Measurements from ENCODE around the gene SCN10A. TPM values are rescaled to one million over a fixed set of nuclear protein-coding genes. Genes with fewer than 3 reads are reported as not detected.

The SCN10A gene
- total RNA-seq, 4 donors from 2014 or later: not detected

DNA sequence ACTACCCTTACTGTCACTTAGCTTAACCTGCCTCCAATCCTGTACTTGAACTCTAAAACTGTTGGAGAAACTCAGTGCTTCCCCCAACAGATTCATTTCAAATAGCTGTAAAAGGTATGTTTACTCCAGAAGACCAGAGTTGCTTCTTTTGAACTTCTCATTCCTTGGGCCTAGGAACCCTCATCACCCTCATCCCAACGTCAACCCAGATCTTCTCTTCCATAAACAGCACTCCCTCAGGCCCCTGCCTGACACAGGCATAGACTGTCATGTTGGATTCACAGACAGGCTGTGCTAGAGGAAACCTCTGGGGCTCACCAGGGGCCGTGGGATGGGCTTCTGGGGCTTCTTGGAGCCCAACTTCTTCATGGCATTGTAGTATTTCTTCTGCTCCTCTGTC is 109.1 kb downstream of the SCN10A start:
- 45 to 80% methylated on average over 1 to 2 of the region's 2 CpGs for WGBS, 2 donors (ENCODE audit: low coverage in 1 of 2)
- Histone ChIP-seq H3K36me3 (no peaks in the 10 kb centered on the region), H3K9me3 (no peaks in the 10 kb centered on the region), H3K27me3 (no peaks in the 10 kb centered on the region), H3K4me1 (no peaks in the 10 kb centered on the region), H3K27ac (no peak overlapping the region), H3K4me3 (no peak overlapping the region)
- in situ Hi-C loops (cut with MboI; ENCODE audit: low pct_ligation_motif_present in 1 of 4, low pct_unique_long_range_greater_than_20kb in 1 of 4, low sequenced_read_pairs in 3 of 4): no loop called here
- no peak for DNase-seq
- intact Hi-C loops (cut with DNase I; ENCODE audit: low total_unique reads): no loop called here
- TF ChIP-seq POLR2A (IDR thresholded peaks at IDR 0.05) (no peak), EP300 (IDR thresholded peaks at IDR 0.05; ENCODE audit: low read depth) (no peak), POLR2AphosphoS5 (IDR thresholded peaks at IDR 0.05) (no peak)
- TF ChIP-seq, protein P1, sequence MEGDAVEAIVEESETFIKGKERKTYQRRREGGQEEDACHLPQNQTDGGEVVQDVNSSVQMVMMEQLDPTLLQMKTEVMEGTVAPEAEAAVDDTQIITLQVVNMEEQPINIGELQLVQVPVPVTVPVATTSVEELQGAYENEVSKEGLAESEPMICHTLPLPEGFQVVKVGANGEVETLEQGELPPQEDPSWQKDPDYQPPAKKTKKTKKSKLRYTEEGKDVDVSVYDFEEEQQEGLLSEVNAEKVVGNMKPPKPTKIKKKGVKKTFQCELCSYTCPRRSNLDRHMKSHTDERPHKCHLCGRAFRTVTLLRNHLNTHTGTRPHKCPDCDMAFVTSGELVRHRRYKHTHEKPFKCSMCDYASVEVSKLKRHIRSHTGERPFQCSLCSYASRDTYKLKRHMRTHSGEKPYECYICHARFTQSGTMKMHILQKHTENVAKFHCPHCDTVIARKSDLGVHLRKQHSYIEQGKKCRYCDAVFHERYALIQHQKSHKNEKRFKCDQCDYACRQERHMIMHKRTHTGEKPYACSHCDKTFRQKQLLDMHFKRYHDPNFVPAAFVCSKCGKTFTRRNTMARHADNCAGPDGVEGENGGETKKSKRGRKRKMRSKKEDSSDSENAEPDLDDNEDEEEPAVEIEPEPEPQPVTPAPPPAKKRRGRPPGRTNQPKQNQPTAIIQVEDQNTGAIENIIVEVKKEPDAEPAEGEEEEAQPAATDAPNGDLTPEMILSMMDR (IDR thresholded peaks at IDR 0.05): no peak

DNA sequence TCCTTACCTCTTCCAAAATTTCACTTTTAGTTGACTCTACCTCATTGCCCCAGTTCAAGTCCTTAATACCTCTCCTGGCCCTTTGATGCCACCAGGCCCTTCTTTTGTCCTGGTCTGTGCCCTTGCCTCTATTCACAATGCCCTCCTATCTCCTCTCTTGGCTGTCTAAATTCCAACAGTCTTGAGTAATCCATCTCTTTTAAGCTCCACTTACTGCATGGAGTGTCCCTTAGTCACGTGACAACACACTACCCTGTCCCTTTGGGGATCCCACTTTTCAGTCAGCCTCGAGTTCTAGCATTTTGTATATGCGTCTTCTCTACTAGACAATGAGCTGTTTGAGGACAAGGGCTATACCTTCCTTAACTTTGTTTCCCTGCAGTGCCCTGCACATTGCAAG is 113.8 kb downstream of the SCN10A start:
- Histone ChIP-seq H3K9me3 (no peaks in the 10 kb centered on the region), H3K27me3 (no peaks in the 10 kb centered on the region)

DNA sequence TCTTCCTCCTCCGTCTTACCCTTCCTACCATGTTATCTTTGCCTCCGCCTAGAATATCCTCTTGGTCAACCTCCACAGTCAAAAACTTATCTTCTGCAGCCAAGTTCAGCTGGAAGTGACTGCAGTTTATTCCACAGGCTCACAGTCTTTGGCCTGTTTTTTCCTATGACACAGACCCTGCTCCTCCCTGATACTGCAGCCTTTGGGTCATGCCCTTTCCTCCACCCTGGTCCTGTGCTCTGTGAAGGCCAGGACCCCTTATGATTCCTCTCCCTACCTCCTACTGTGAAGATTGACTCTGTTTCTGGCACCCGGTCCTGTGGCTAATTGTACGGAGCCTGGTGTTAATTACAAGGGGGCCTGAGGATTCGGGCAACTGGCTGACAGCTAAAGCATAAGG is 117.3 kb downstream of the SCN10A start:
- Histone ChIP-seq H3K36me3 (no peaks in the 10 kb centered on the region), H3K27ac (no peak overlapping the region), H3K4me3 (no peak overlapping the region), H3K9me3 (no peaks in the 10 kb centered on the region), H3K27me3 (no peaks in the 10 kb centered on the region), H3K4me1 (no peaks in the 10 kb centered on the region)
- 68 to 82% methylated on average over 3 to 5 of the region's 5 CpGs for WGBS, 2 donors (ENCODE audit: low coverage in 1 of 2)
- intact Hi-C loops (cut with DNase I; ENCODE audit: low total_unique reads): no loop called here
- DNase-seq: no peak
- no peak for TF ChIP-seq POLR2AphosphoS5 (IDR thresholded peaks at IDR 0.05)
- TF ChIP-seq POLR2A (IDR thresholded peaks at IDR 0.05): no peak
- no peak for TF ChIP-seq EP300 (IDR thresholded peaks at IDR 0.05; ENCODE audit: low read depth)
- TF ChIP-seq, protein P1 (IDR thresholded peaks at IDR 0.05): no peak
- in situ Hi-C loops (cut with MboI; ENCODE audit: low pct_ligation_motif_present in 1 of 4, low pct_unique_long_range_greater_than_20kb in 1 of 4, low sequenced_read_pairs in 3 of 4): no loop called here

More for the DNA sequence above, 113.8 kb downstream of the SCN10A start:
- no peaks in the 10 kb centered on the region for H3K4me1 ChIP-seq
- in situ Hi-C loops (cut with MboI; ENCODE audit: low pct_ligation_motif_present in 1 of 4, low pct_unique_long_range_greater_than_20kb in 1 of 4, low sequenced_read_pairs in 3 of 4) (no loop called here), intact Hi-C loops (cut with DNase I; ENCODE audit: low total_unique reads) (no loop called here)
- H3K36me3 ChIP-seq: no peaks in the 10 kb centered on the region
- no peak overlapping the region for H3K27ac ChIP-seq
- no peak overlapping the region for H3K4me3 ChIP-seq
- DNase-seq: no peak
- TF ChIP-seq, protein P1 (IDR thresholded peaks at IDR 0.05): no peak
- no peak for TF ChIP-seq EP300 (IDR thresholded peaks at IDR 0.05; ENCODE audit: low read depth)
- no peak for TF ChIP-seq POLR2A (IDR thresholded peaks at IDR 0.05)
- no peak for TF ChIP-seq POLR2AphosphoS5 (IDR thresholded peaks at IDR 0.05)
- WGBS, 2 donors (ENCODE audit: low coverage in 1 of 2): 81 to 92% methylated on average over 3 of the region's 3 CpGs

DNA sequence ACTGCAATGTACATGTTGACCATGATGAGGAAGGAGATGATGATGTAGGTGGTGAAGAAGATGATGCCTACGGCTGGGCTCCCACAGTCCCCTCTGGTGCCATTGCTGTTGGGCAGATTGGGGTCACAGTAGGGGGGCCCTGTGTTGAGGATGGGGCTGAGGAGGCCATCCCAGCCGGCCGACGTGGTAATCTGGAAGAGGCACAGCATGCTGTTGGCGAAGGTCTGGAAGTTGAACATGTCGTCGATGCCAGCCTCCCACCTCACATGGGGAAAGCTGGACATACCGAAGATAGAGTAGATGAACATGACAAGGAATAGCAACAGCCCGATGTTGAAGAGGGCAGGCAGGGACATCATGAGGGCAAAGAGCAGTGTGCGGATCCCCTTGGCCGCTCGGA is 118.0 kb downstream of the SCN10A start:
- H3K27me3 ChIP-seq: no peaks in the 10 kb centered on the region
- no peak overlapping the region for H3K27ac ChIP-seq
- in situ Hi-C loops (cut with MboI; ENCODE audit: low pct_ligation_motif_present in 1 of 4, low pct_unique_long_range_greater_than_20kb in 1 of 4, low sequenced_read_pairs in 3 of 4) (no loop called here), intact Hi-C loops (cut with DNase I; ENCODE audit: low total_unique reads) (no loop called here)
- H3K4me1 ChIP-seq: no peaks in the 10 kb centered on the region
- H3K9me3 ChIP-seq: no peaks in the 10 kb centered on the region
- TF ChIP-seq POLR2A (IDR thresholded peaks at IDR 0.05) (no peak), POLR2AphosphoS5 (IDR thresholded peaks at IDR 0.05) (no peak), EP300 (IDR thresholded peaks at IDR 0.05; ENCODE audit: low read depth) (no peak)
- TF ChIP-seq, protein P1 (IDR thresholded peaks at IDR 0.05): no peak
- H3K4me3 ChIP-seq: no peak overlapping the region
- WGBS, 2 donors (ENCODE audit: low coverage in 1 of 2): 92 to 94% methylated on average over 8 to 12 of the region's 12 CpGs
- no peak for DNase-seq
- H3K36me3 ChIP-seq: no peaks in the 10 kb centered on the region

Data from transverse colon (tissue), 4 donors.